ENCODE data around the gene APBB3.
"Not testable (repeated sequence)": the region's sequence is repeated elsewhere in the genome, so short reads cannot be mapped to it uniquely, and the experiment has no call there.

APBB3 gene

GRCh38 chr5:140602147-140602546 is 37.7 kb upstream of the APBB3 start:
- DNase-seq (ENCODE audit: extremely low read depth, low read depth): no peak
- no peak for TF ChIP-seq CTCF (IDR thresholded peaks at IDR 0.05; ENCODE audit: low read depth, low read length)

- no peak for DNase-seq (ENCODE audit: extremely low read depth, low read depth)
- TF ChIP-seq CTCF (IDR thresholded peaks at IDR 0.05; ENCODE audit: low read depth, low read length): no peak
These were observed 35.7 kb upstream of the APBB3 start for GRCh38 chr5:140600096-140600495.

- no peak for DNase-seq (ENCODE audit: extremely low read depth, low read depth)
- TF ChIP-seq CTCF (IDR thresholded peaks at IDR 0.05; ENCODE audit: low read depth, low read length): no peak
These were observed 34.4 kb upstream of the APBB3 start for GRCh38 chr5:140598836-140599235.

- no peak for TF ChIP-seq CTCF (IDR thresholded peaks at IDR 0.05; ENCODE audit: low read depth, low read length)
- DNase-seq (ENCODE audit: extremely low read depth, low read depth): no peak
These were observed 31.9 kb upstream of the APBB3 start for GRCh38 chr5:140596321-140596741.

- no peak for DNase-seq (ENCODE audit: extremely low read depth, low read depth)
- TF ChIP-seq CTCF (IDR thresholded peaks at IDR 0.05; ENCODE audit: low read depth, low read length): no peak
These were observed 31.3 kb upstream of the APBB3 start for GRCh38 chr5:140595538-140596300.

- TF ChIP-seq CTCF (IDR thresholded peaks at IDR 0.05; ENCODE audit: low read depth, low read length): no peak
- no peak for DNase-seq (ENCODE audit: extremely low read depth, low read depth)
These were observed 29.8 kb upstream of the APBB3 start for GRCh38 chr5:140594169-140594568.

- not testable (repeated sequence) for DNase-seq (ENCODE audit: extremely low read depth, low read depth)
These were observed 28.7 kb upstream of the APBB3 start for GRCh38 chr5:140593070-140593469.
